ENCODE data around the gene COL1A1.

Gene COL1A1

DNA sequence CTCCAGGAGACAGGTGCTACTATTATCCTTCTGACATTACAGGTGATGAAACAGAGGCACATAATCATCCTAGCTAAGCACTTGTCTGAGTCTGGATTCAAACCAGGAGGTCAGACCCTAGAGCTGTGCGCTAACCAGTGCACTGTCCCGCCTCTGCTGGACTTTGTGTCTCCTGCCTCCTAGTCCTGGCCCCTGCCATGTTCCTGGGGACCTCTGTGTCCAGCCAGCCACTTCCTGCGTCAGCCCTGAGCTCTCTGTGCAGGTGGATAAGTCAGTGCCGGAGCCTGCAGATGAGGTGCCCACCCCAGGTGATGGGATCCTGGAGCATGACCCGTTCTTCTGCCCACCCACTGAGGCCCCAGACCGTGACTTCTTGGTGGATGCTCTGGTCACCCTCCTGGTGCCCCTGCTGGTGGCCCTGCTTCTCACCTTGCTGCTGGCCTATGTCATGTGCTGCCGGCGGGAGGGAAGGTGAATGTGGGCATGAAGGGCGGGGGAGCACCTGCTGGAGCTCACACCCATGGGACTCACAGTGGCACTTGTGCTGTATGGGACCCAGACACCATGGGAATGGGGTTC lies 31.5 kb downstream of the COL1A1 start:
- no peak for DNase-seq (ENCODE audit: insufficient read length, low spot score)
- no peak for TF ChIP-seq CTCF (IDR thresholded peaks at IDR 0.05; ENCODE audit: insufficient read depth, missing control alignments)
- no peak for FAIRE-seq

GRCh38 chr17:50169121-50169764 lies 32.2 kb downstream of the COL1A1 start:
- TF ChIP-seq CTCF (IDR thresholded peaks at IDR 0.05; ENCODE audit: insufficient read depth, missing control alignments), result peak; percentile 68
- FAIRE-seq (no peak), DNase-seq (ENCODE audit: insufficient read length, low spot score) (no peak)

DNA sequence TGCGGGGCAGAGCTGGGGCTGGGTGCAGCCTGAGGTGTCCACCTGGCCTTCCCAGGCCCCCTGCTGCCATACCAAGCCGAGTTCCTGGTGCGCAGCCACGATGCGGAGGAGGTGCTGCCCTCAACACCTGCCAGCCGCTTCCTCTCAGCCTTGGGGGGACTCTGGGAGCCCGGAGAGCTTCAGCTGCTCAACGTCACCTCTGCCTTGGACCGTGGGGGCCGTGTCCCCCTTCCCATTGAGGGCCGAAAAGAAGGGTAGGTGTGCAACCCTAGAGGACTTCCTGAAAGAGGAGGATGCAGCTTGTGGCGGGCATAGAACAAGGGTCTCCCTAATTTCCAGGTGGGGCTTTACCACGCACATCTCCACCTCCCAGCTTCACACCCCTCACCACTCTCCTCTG lies 33.1 kb downstream of the COL1A1 start:
- FAIRE-seq (no peak), DNase-seq (ENCODE audit: insufficient read length, low spot score) (no peak)
- no peak for TF ChIP-seq CTCF (IDR thresholded peaks at IDR 0.05; ENCODE audit: insufficient read depth, missing control alignments)

DNA sequence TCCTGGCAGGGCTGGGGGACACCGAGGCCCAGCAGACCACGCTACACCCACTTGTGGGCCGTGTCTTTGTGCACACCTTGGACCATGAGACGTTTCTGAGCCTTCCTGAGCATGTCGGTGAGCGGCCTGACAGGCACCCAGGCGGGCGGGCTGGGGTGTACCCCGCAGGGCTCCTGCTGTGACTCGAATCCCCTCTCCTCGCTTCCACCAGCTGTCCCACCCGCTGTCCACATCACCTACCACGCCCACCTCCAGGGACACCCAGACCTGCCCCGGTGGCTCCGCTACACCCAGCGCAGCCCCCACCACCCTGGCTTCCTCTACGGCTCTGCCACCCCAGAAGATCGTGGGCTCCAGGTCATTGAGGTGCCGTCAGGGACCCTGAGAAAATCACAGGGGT lies 34.1 kb downstream of the COL1A1 start:
- DNase-seq (ENCODE audit: insufficient read length, low spot score) (no peak), FAIRE-seq (no peak)
- no peak for TF ChIP-seq CTCF (IDR thresholded peaks at IDR 0.05; ENCODE audit: insufficient read depth, missing control alignments)

- no peak for FAIRE-seq
- TF ChIP-seq CTCF (IDR thresholded peaks at IDR 0.05; ENCODE audit: insufficient read depth, missing control alignments), result no peak
Observed at GRCh38 chr17:50166518-50167181, 34.8 kb downstream of the COL1A1 start.

GRCh38 chr17:50165867-50166517 lies 35.4 kb downstream of the COL1A1 start, which contains the start of gene SGCA:
Gene SGCA (plus strand): TSS chr17:50166005. CDS start chr17:50166041, 36 bp downstream.
- DNase-seq (ENCODE audit: insufficient read length, low spot score), result no peak
- FAIRE-seq, result no peak
- no peak for TF ChIP-seq CTCF (IDR thresholded peaks at IDR 0.05; ENCODE audit: insufficient read depth, missing control alignments)

More at GRCh38 chr17:50166518-50167181, 34.8 kb downstream of the COL1A1 start:
- no peak for DNase-seq (ENCODE audit: insufficient read length, low spot score)

Data from D721Med (cell line).